Activated effector memory CD4-positive, alpha-beta T cell treated with Interleukin-2 at 50 U/mL for 16 hours (primary cell): ENCODE results near the gene DHRS7C.

Experiments used
- DNase-seq: peaks from one replicate; pipeline ENCODE4 v3.0.0-alpha.2; 2020

Gene DHRS7C

GRCh38 chr17:9765322-9765721 is 26.1 kb downstream of the DHRS7C start:
- no peak for DNase-seq

GRCh38 chr17:9763643-9764042 is 27.7 kb downstream of the DHRS7C start:
- DNase-seq = no peak

- DNase-seq = no peak
Measured at GRCh38 chr17:9760266-9760665, 31.1 kb downstream of the DHRS7C start.

GRCh38 chr17:9755083-9755482 is 36.3 kb downstream of the DHRS7C start:
- DNase-seq = no peak

GRCh38 chr17:9750524-9750923 is 40.9 kb downstream of the DHRS7C start:
- DNase-seq = no peak

GRCh38 chr17:9729735-9730420 is 61.5 kb downstream of the DHRS7C start:
- DNase-seq = no peak

GRCh38 chr17:9729034-9729650 is 62.2 kb downstream of the DHRS7C start:
- DNase-seq = no peak

- no peak for DNase-seq
Measured at GRCh38 chr17:9728564-9728963, 62.8 kb downstream of the DHRS7C start.

GRCh38 chr17:9728005-9728404 is 63.4 kb downstream of the DHRS7C start:
- no peak for DNase-seq

GRCh38 chr17:9726291-9726690 is 65.1 kb downstream of the DHRS7C start:
- no peak for DNase-seq

- no peak for DNase-seq
Measured at GRCh38 chr17:9725575-9725974, 65.8 kb downstream of the DHRS7C start.
